Measurements from ENCODE around the gene KCNQ1.

Gene KCNQ1

DNA sequence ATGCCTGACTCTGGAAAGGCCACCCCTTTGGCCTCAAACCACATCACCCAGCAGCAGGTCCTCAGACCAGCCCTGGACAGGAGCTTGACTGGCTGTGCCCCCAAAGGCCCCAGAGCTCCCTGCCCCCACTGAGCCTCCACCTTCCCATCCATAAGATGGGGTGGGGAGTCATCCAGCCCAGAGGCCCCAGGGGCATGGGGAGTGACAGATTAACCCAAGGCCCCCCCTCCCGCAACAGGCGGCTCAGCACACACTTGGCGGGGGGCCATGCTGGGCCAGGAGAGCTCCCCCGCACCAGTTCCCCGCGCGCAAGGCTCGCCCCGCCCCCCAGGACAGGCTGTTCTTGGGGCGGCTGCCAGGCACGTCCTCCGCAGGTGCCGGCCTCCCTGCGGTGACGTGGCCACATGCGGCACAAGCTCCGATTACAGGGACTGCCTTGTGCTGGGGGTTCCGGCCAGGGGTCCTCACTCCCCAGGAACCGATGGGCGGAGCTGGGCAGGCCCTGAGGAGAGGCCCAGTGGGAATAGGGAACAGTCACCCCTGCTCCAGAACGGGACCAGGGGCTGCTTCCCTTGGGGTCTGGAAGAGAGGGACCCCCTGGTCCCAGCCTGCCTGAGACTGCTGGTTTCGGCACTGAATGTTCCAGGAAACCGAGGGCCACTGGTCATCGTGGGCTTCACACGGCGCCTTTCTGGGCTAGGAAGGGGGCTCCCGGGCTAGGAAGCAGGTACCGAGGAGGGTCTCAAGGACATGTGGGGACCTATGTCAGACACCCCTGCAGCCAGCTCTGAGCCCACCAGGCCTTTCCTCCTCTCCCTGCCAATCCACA lies 445.9 kb downstream of the KCNQ1 start:
- no peak for DNase-seq (ENCODE audit: low read depth)
- TF ChIP-seq, protein P1, sequence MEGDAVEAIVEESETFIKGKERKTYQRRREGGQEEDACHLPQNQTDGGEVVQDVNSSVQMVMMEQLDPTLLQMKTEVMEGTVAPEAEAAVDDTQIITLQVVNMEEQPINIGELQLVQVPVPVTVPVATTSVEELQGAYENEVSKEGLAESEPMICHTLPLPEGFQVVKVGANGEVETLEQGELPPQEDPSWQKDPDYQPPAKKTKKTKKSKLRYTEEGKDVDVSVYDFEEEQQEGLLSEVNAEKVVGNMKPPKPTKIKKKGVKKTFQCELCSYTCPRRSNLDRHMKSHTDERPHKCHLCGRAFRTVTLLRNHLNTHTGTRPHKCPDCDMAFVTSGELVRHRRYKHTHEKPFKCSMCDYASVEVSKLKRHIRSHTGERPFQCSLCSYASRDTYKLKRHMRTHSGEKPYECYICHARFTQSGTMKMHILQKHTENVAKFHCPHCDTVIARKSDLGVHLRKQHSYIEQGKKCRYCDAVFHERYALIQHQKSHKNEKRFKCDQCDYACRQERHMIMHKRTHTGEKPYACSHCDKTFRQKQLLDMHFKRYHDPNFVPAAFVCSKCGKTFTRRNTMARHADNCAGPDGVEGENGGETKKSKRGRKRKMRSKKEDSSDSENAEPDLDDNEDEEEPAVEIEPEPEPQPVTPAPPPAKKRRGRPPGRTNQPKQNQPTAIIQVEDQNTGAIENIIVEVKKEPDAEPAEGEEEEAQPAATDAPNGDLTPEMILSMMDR (IDR thresholded peaks at IDR 0.05; ENCODE audit: low read depth, low read length, missing control alignments): no peak
- in situ Hi-C loops (cut with HindIII; ENCODE audit: low sequenced_read_pairs): no loop called here
- H3K4me3 ChIP-seq (ENCODE audit: low read depth, low read length): no peak overlapping the region

DNA sequence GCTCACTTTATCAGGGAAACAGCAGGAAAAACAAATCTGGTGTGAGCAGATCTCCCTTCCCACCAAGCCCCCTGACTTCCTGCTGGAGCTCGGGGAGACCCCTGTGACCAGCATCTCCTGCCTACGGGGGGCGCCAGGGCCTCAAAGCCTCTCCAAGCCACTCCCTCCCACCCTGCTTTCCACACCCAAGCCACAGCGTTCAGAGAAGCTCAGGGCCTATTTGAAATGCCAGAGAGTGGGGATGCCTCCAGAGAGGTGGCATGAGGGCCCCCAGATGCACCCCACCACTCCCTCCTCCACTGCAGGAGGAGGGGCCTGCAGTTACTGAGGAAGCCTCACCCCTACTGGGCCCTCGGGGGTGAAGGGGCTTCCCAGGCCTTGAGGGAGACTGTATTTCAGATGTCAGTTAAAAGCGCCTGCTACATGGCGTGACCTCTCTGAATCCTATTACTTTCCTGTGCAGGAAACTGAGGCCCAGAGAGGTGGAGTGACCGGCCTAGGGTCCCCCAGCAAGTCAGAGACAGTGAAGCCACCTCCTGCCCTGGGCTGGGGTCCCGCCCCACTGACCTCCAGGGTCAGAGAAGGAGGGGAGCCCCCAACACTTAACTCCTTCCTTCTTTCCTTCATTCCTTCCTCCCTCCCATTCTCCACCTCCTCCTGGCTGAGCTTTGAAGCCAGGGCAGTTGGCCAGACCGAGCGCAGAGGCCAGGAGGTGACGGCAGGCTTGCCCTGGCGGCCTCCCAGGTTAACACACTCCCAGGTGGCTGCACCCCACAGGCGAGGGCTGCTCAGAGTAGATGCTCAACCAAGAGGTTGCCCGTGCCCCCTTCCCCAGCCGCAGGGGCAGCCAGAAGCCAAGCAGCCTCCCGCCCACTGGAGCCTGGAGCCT lies 446.8 kb downstream of the KCNQ1 start:
- peak overlapping the region; percentile 37 for H3K4me3 ChIP-seq (ENCODE audit: low read depth, low read length)
- TF ChIP-seq, protein P1 (IDR thresholded peaks at IDR 0.05; ENCODE audit: low read depth, low read length, missing control alignments): peak; percentile 16
- no peak for DNase-seq (ENCODE audit: low read depth)
- in situ Hi-C loops (cut with HindIII; ENCODE audit: low sequenced_read_pairs): no loop called here

DNA sequence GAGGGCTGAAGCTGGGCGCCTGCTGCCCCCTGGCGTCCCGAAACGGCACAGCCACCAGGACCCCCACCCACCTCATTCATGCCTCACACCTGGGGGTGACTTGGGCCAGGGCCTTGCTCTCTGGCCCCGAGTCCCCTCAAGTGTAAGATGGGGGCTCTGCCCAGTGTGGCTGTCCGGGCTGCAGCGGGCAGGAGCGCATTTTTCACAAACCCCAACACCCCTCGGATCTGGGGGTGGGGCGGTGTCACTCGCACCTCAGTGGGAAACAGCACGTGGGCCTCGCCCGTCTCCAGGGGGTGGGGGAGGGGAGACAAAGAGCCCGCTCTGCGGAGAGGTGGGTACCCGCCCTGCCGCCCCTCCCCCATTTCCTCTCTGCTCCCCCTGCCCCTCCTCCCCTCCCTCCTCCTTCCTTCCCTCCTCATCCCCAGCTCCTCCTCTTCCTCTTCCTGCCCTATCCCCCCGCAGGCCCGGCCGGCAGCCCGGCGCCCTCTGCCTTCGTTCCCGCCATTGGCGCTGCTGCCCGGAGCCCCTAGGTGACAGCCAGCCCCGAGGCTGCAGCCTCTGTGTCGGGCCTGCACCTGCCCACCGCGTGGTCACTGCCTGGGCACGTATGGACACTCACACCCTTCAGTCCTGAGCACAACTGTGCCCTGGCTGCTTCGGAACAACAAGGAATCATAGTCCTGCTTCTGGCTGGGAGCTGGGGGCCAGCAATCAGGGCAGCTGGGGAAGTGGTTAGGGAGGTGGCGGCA lies 447.6 kb downstream of the KCNQ1 start:
- TF ChIP-seq, protein P1 (IDR thresholded peaks at IDR 0.05; ENCODE audit: low read depth, low read length, missing control alignments): peak; percentile 90
- in situ Hi-C loops (cut with HindIII; ENCODE audit: low sequenced_read_pairs): no loop called here
- no peak for DNase-seq (ENCODE audit: low read depth)
- H3K4me3 ChIP-seq (ENCODE audit: low read depth, low read length): peak overlapping the region; percentile 37

DNA sequence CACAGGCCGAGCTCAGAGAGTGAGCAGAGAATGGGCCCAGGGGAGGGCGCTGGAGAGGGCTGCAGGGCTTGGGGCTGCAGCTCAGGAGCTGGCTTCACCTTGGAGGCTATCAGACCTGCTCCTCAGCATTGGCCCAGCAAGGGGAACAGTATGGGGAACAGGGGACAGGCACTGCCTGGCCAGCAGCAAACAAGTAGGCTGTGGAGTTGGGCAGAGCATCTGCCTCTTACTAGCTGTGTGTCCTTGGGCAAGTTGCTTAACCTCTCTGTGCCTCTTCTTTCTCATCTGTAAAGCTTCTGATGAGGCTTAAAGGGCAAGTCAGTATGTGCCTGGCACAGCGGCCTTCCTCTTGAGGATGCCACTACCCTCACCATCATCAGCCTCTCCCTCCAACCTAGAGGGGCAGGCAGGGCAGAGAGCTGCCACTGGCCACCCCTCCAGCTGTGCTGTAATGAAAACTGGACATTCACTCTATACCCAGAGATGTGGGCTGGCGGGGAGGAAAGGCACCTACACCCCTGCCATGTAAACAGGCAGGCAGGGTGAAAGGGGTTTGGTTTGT lies 448.2 kb downstream of the KCNQ1 start:
- TF ChIP-seq, protein P1 (IDR thresholded peaks at IDR 0.05; ENCODE audit: low read depth, low read length, missing control alignments): peak; percentile 8
- peak overlapping the region; percentile 37 for H3K4me3 ChIP-seq (ENCODE audit: low read depth, low read length)
- no peak for DNase-seq (ENCODE audit: low read depth)
- in situ Hi-C loops (cut with HindIII; ENCODE audit: low sequenced_read_pairs): no loop called here

DNA sequence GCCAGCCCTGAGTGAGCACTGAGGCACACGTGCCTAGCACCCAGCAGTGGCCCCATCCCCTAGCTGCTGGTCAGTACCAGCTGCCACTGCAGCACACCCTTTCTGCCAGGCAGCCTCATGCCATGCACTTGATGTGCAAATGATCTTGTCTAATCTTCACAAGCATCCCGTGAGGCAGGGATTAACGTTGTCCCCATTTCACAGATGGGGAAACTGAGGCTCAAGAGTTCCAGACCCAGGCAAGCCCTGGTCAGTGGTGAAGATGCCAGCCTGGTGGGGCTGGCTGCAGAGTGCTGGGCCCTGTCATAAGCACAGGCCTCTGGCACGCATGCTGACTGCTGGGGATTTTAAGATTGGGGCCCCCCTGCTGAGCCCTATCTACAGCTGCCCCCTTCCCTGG lies 449.1 kb downstream of the KCNQ1 start:
- TF ChIP-seq, protein P1 (IDR thresholded peaks at IDR 0.05; ENCODE audit: low read depth, low read length, missing control alignments): no peak
- H3K4me3 ChIP-seq (ENCODE audit: low read depth, low read length): no peak overlapping the region
- in situ Hi-C loops (cut with HindIII; ENCODE audit: low sequenced_read_pairs): no loop called here
- no peak for DNase-seq (ENCODE audit: low read depth)

DNA sequence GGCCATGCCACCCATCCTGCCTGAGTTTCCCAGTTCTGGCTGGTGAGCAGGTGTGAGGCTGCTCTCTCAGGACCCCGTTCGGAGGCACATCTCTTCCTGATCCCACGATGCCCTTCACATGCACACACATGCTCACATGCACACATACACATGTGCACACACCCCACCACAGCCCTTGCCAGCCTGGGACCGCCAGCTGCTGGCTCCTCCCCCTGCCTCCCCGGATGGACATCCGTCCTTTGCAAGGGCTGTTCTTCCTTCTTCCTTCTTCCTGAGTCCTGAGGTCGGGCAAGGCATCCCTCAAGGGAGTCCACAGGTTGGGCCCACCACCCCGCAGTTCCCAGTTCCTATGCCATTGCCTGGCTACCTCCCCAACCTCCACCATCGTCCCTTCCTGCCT lies 451.2 kb downstream of the KCNQ1 start:
- in situ Hi-C loops (cut with HindIII; ENCODE audit: low sequenced_read_pairs): no loop called here
- no peak for DNase-seq (ENCODE audit: low read depth)
- TF ChIP-seq, protein P1 (IDR thresholded peaks at IDR 0.05; ENCODE audit: low read depth, low read length, missing control alignments): no peak
- no peak overlapping the region for H3K4me3 ChIP-seq (ENCODE audit: low read depth, low read length)

Data from astrocyte of the cerebellum (primary cell).